GM12801 (cell line): ENCODE results near the gene WNT3A.

ENCODE experiments used
- CTCF ChIP-seq: IDR thresholded peaks from one replicate; pipeline ENCODE4 v1.5.1; 2011; ENCODE audit warnings: control low read depth; ENCODE audit not compliant: insufficient read length; ENCODE audit errors: extremely low read depth

The WNT3A gene

GRCh38 chr1:228017356-228018124 lies 10.7 kb downstream of the WNT3A start:
- TF ChIP-seq CTCF = no peak

- TF ChIP-seq CTCF = no peak
These were observed 11.3 kb downstream of the WNT3A start for GRCh38 chr1:228018125-228018398.

GRCh38 chr1:228018961-228019721 lies 12.3 kb downstream of the WNT3A start:
- TF ChIP-seq CTCF = no peak

- TF ChIP-seq CTCF = no peak
These were observed 14.0 kb downstream of the WNT3A start for GRCh38 chr1:228020686-228021354.

- TF ChIP-seq CTCF = no peak
These were observed 14.7 kb downstream of the WNT3A start for GRCh38 chr1:228021355-228022030.

GRCh38 chr1:228022571-228023293 lies 15.9 kb downstream of the WNT3A start:
- no peak for TF ChIP-seq CTCF
